ENCODE measurements around the gene TDP2. TPM values are rescaled to one million over a fixed set of nuclear protein-coding genes. Genes with fewer than 3 reads are reported as not detected.
A peak's percentile ranks its signal among the peaks of the same experiment; 100 is the strongest.

Gene TDP2
- total and polyA plus RNA-seq, 2 donors (not counting 1 experiment from before 2014, with no cell fraction given): 32.5 to 37.5 TPM

DNA sequence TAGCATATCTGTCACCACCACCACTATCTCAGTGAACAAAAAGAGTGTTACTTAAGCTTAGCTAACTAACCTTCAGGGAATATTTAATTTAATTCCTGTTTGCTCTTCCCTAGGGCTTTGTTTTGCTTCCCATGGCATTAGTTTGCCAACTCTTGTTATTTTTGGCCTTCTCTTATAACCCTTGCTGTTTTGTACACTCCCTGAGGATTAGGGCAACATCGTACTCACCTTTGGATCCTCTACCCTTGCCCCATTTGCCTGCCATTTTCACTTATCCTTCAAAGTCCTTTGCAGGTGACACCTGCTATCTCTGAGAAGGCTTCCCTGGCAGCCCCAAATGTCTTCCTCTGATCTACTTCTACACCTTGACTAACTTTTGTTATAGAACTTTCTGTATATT lies 23.9 kb upstream of the TDP2 start:
- Histone ChIP-seq H3K9me3 (ENCODE audit: control insufficient read depth, insufficient read depth, low read depth, low read length) (no peaks in the 10 kb centered on the region), H3K9ac (ENCODE audit: insufficient read depth, low read length) (no peak overlapping the region), H4K20me1 (ENCODE audit: control insufficient read depth, extremely low read depth, insufficient read depth, low read length) (no peaks in the 10 kb centered on the region), H3K27ac (ENCODE audit: insufficient read depth, low read length) (no peak overlapping the region), H3K4me2 (ENCODE audit: extremely low read depth, insufficient read depth, low read length) (no peak overlapping the region), H3K4me1 (ENCODE audit: control insufficient read depth, extremely low read depth, insufficient read depth, low read length) (no peaks in the 10 kb centered on the region), H3K27me3 (ENCODE audit: control insufficient read depth, insufficient read depth, low read length) (no peaks in the 10 kb centered on the region), H3K4me3 (replicated peaks in 1 of 4; ENCODE audit: control extremely low read depth in 1 of 4, insufficient read depth in 1 of 4, low read depth in 3 of 4, low read length in 4 of 4) (no peak overlapping the region), H3K36me3 (ENCODE audit: control insufficient read depth, insufficient read depth, low read length) (no peaks in the 10 kb centered on the region), H2AFZ (ENCODE audit: low read length) (no peak overlapping the region), H3K79me2 (ENCODE audit: control insufficient read depth, insufficient read depth, low read length) (no peaks in the 10 kb centered on the region)
- no peak for TF ChIP-seq EZH2 (IDR thresholded peaks at IDR 0.05; ENCODE audit: low read length, missing control alignments)
- no peak for TF ChIP-seq CTCF (conservative IDR thresholded peaks at IDR 0.05 in 1 of 2, IDR thresholded peaks at IDR 0.05 in 1 of 2; ENCODE audit: low read depth in 1 of 2, low read length in 2 of 2)
- no peak for DNase-seq (ENCODE audit: low read depth in 2 of 2)

- H3K4me3 ChIP-seq (replicated peaks in 1 of 4; ENCODE audit: control extremely low read depth in 1 of 4, insufficient read depth in 1 of 4, low read depth in 3 of 4, low read length in 4 of 4): no peak overlapping the region
- no peak for TF ChIP-seq EZH2 (IDR thresholded peaks at IDR 0.05; ENCODE audit: low read length, missing control alignments)
- TF ChIP-seq CTCF (conservative IDR thresholded peaks at IDR 0.05 in 1 of 2, IDR thresholded peaks at IDR 0.05 in 1 of 2; ENCODE audit: low read depth in 1 of 2, low read length in 2 of 2): no peak
- no peaks in the 10 kb centered on the region for H4K20me1 ChIP-seq (ENCODE audit: control insufficient read depth, extremely low read depth, insufficient read depth, low read length)
- H3K4me1 ChIP-seq (ENCODE audit: control insufficient read depth, extremely low read depth, insufficient read depth, low read length): no peaks in the 10 kb centered on the region
- H3K4me2 ChIP-seq (ENCODE audit: extremely low read depth, insufficient read depth, low read length): no peak overlapping the region
- DNase-seq (ENCODE audit: low read depth in 2 of 2): peak in 1 of 2 donors; percentile 13
- H3K27ac ChIP-seq (ENCODE audit: insufficient read depth, low read length): no peak overlapping the region
- H3K9ac ChIP-seq (ENCODE audit: insufficient read depth, low read length): no peak overlapping the region
- no peaks in the 10 kb centered on the region for H3K27me3 ChIP-seq (ENCODE audit: control insufficient read depth, insufficient read depth, low read length)
- H3K9me3 ChIP-seq (ENCODE audit: control insufficient read depth, insufficient read depth, low read depth, low read length): no peaks in the 10 kb centered on the region
- H3K36me3 ChIP-seq (ENCODE audit: control insufficient read depth, insufficient read depth, low read length): no peaks in the 10 kb centered on the region
- no peaks in the 10 kb centered on the region for H3K79me2 ChIP-seq (ENCODE audit: control insufficient read depth, insufficient read depth, low read length)
- no peak overlapping the region for H2AFZ ChIP-seq (ENCODE audit: low read length)
Measured at GRCh38 chr6:24689964-24690363, 23.3 kb upstream of the TDP2 start.

GRCh38 chr6:24686946-24687345 lies 20.2 kb upstream of the TDP2 start:
- Histone ChIP-seq H3K9ac (ENCODE audit: insufficient read depth, low read length) (no peak overlapping the region), H3K27ac (ENCODE audit: insufficient read depth, low read length) (no peak overlapping the region), H3K9me3 (ENCODE audit: control insufficient read depth, insufficient read depth, low read depth, low read length) (no peaks in the 10 kb centered on the region), H4K20me1 (ENCODE audit: control insufficient read depth, extremely low read depth, insufficient read depth, low read length) (no peaks in the 10 kb centered on the region), H3K36me3 (ENCODE audit: control insufficient read depth, insufficient read depth, low read length) (no peaks in the 10 kb centered on the region), H3K4me3 (replicated peaks in 1 of 4; ENCODE audit: control extremely low read depth in 1 of 4, insufficient read depth in 1 of 4, low read depth in 3 of 4, low read length in 4 of 4) (no peak overlapping the region), H3K27me3 (ENCODE audit: control insufficient read depth, insufficient read depth, low read length) (no peaks in the 10 kb centered on the region), H3K4me2 (ENCODE audit: extremely low read depth, insufficient read depth, low read length) (no peak overlapping the region), H2AFZ (ENCODE audit: low read length) (no peak overlapping the region), H3K79me2 (ENCODE audit: control insufficient read depth, insufficient read depth, low read length) (no peaks in the 10 kb centered on the region), H3K4me1 (ENCODE audit: control insufficient read depth, extremely low read depth, insufficient read depth, low read length) (no peaks in the 10 kb centered on the region)
- TF ChIP-seq CTCF (conservative IDR thresholded peaks at IDR 0.05 in 1 of 2, IDR thresholded peaks at IDR 0.05 in 1 of 2; ENCODE audit: low read depth in 1 of 2, low read length in 2 of 2) (no peak), EZH2 (IDR thresholded peaks at IDR 0.05; ENCODE audit: low read length, missing control alignments) (no peak)
- DNase-seq (ENCODE audit: low read depth in 2 of 2): no peak

All from fibroblast of lung (primary cell).